ENCODE measurements around the gene UBP1. TPM values are rescaled to one million over a fixed set of nuclear protein-coding genes. Genes with fewer than 3 reads are reported as not detected.
A peak's percentile ranks its signal among the peaks of the same experiment; 100 is the strongest.
"Not testable (repeated sequence)": the region's sequence is repeated elsewhere in the genome, so short reads cannot be mapped to it uniquely, and the experiment has no call there.

UBP1 gene
- total and polyA plus RNA-seq, 8 donors, result 21.0 to 150 (median 67.3) TPM

- H3K4me3 ChIP-seq, result peak overlapping the region; percentile 71 to 93 (median 88)
- 2 to 9% (median 4%) methylated on average over 4 of the region's 4 CpGs for WGBS, 5 donors
- H3K36me3 ChIP-seq, result no peaks in the 10 kb centered on the region
- DNase-seq, result peak in 1 of 2 donors; percentile 47
- TF ChIP-seq EP300 (IDR thresholded peaks at IDR 0.05) (no peak), CTCF (IDR thresholded peaks at IDR 0.05) (no peak), POLR2AphosphoS5 (IDR thresholded peaks at IDR 0.05) (no peak), POLR2A (IDR thresholded peaks at IDR 0.05) (no peak)
- peaks cover 33 to 68% (median 56%) of the 10 kb centered on the region in 4 donors for H3K4me1 ChIP-seq
- no peaks in the 10 kb centered on the region for H3K27me3 ChIP-seq
- intact Hi-C loops (cut with DNase I; ENCODE audit: low total_unique reads), result no loop called here
- no peaks in the 10 kb centered on the region for H3K9me3 ChIP-seq
- H3K27ac ChIP-seq, result peak overlapping the region; percentile 76 to 98 (median 98)
Measured at GRCh38 chr3:33438284-33438668, 1.9 kb downstream of the UBP1 start.

- Histone ChIP-seq H3K36me3 (no peaks in the 10 kb centered on the region), H3K9me3 (no peaks in the 10 kb centered on the region), H3K4me1 (peaks cover 33 to 74% (median 58%) of the 10 kb centered on the region in 4 donors), H3K27me3 (no peaks in the 10 kb centered on the region), H3K27ac (peak overlapping the region in 4 of 5 donors; percentile 97 to 98 (median 98)), H3K4me3 (peak overlapping the region; percentile 71 to 93 (median 88))
- WGBS, 5 donors, result 37 to 58% (median 42%) methylated on average over 3 of the region's 3 CpGs
- TF ChIP-seq CTCF (IDR thresholded peaks at IDR 0.05), result no peak
- TF ChIP-seq POLR2A (IDR thresholded peaks at IDR 0.05), result no peak
- TF ChIP-seq EP300 (IDR thresholded peaks at IDR 0.05), result no peak
- no peak for TF ChIP-seq POLR2AphosphoS5 (IDR thresholded peaks at IDR 0.05)
- DNase-seq, result peak in 1 of 2 donors; percentile 60
- intact Hi-C loops (cut with DNase I; ENCODE audit: low total_unique reads), result no loop called here
Measured at GRCh38 chr3:33437556-33438283, 2.5 kb downstream of the UBP1 start.

GRCh38 chr3:33433843-33434242, 6.4 kb downstream of the UBP1 start:
- no peak overlapping the region for H3K4me3 ChIP-seq
- H3K9me3 ChIP-seq, result no peaks in the 10 kb centered on the region

GRCh38 chr3:33430571-33430970, 9.6 kb downstream of the UBP1 start:
- Histone ChIP-seq H3K4me3 (no peak overlapping the region), H3K4me1 (peaks cover 27 to 98% (median 63%) of the 10 kb centered on the region in 4 donors), H3K9me3 (no peaks in the 10 kb centered on the region), H3K27ac (no peak overlapping the region), H3K27me3 (no peaks in the 10 kb centered on the region), H3K36me3 (no peaks in the 10 kb centered on the region)
- intact Hi-C loops (cut with DNase I; ENCODE audit: low total_unique reads), result no loop called here
- WGBS, 5 donors, result 82 to 93% (median 89%) methylated on average over 4 of the region's 4 CpGs
- DNase-seq, result no peak
- TF ChIP-seq EP300 (IDR thresholded peaks at IDR 0.05) (no peak), POLR2AphosphoS5 (IDR thresholded peaks at IDR 0.05) (no peak), POLR2A (IDR thresholded peaks at IDR 0.05) (no peak), CTCF (IDR thresholded peaks at IDR 0.05) (no peak)

More at GRCh38 chr3:33433843-33434242, 6.4 kb downstream of the UBP1 start:
- Histone ChIP-seq H3K4me1 (peaks cover 37 to 100% (median 76%) of the 10 kb centered on the region in 4 donors), H3K27me3 (no peaks in the 10 kb centered on the region), H3K27ac (no peak overlapping the region), H3K36me3 (no peaks in the 10 kb centered on the region)
- 34 to 54% (median 41%) methylated on average over 2 of the region's 2 CpGs for WGBS, 5 donors
- intact Hi-C loops (cut with DNase I; ENCODE audit: low total_unique reads), result no loop called here
- no peak for TF ChIP-seq POLR2A (IDR thresholded peaks at IDR 0.05)
- no peak for DNase-seq

- no peak for DNase-seq
- Histone ChIP-seq H3K9me3 (no peaks in the 10 kb centered on the region), H3K4me1 (peaks cover 24 to 98% (median 61%) of the 10 kb centered on the region in 4 donors), H3K36me3 (no peaks in the 10 kb centered on the region), H3K27me3 (no peaks in the 10 kb centered on the region), H3K27ac (no peak overlapping the region), H3K4me3 (no peak overlapping the region)
- 71 to 100% (median 95%) methylated on average over 1 of the region's 1 CpG for WGBS, 5 donors
- intact Hi-C loops (cut with DNase I; ENCODE audit: low total_unique reads), result no loop called here
- TF ChIP-seq EP300 (IDR thresholded peaks at IDR 0.05) (no peak), POLR2A (IDR thresholded peaks at IDR 0.05) (no peak), POLR2AphosphoS5 (IDR thresholded peaks at IDR 0.05) (no peak), CTCF (IDR thresholded peaks at IDR 0.05) (no peak)
Measured at GRCh38 chr3:33430061-33430460, 10.1 kb downstream of the UBP1 start.

- H3K36me3 ChIP-seq; intact Hi-C loops (cut with DNase I; ENCODE audit: low total_unique reads); DNase-seq; H3K4me3 ChIP-seq; H3K27me3 ChIP-seq; H3K27ac ChIP-seq; H3K9me3 ChIP-seq: not testable (repeated sequence)
- peaks cover 28 to 97% (median 60%) of the 10 kb centered on the region in 4 donors for H3K4me1 ChIP-seq
- WGBS, 5 donors, result 61 to 75% (median 71%) methylated on average over 2 of the region's 2 CpGs
Measured at GRCh38 chr3:33429306-33429705, 10.9 kb downstream of the UBP1 start.
